Prostate gland (tissue), 2 donors: ENCODE measurements around the gene GRXCR1. TPM values are rescaled to one million over a fixed set of nuclear protein-coding genes. Genes with fewer than 3 reads are reported as not detected.

Source experiments
- DNase-seq: peaks from one replicate; pipeline ENCODE4 v3.0.0-alpha.2; 2019; ENCODE audit warnings: low spot score
- H3K27ac ChIP-seq, 2 donors: fragments of 200-600 bp; sonication (generic); 2 replicates each; pipeline ENCODE4 v1.5.1; 2017 to 2019
- H3K27me3 ChIP-seq: fragments of 200-600 bp; sonication (generic); replicated peaks from 2 replicates; pipeline ENCODE4 v1.5.1; 2019; ENCODE audit not compliant: insufficient read depth
- H3K36me3 ChIP-seq, 2 donors: fragments of 200-600 bp; sonication (generic); 1 replicate in 1 of 2; 2 replicates in 1 of 2; pipeline versions ENCODE4 v1.5.1 to v1.8.1; 2017 to 2019
- H3K4me1 ChIP-seq: fragments of 200-600 bp; sonication (generic); replicated peaks from 2 replicates; pipeline ENCODE4 v1.5.1; 2019
- H3K4me3 ChIP-seq, 2 donors: fragments of 200-600 bp; sonication (generic); 2 replicates each; pipeline ENCODE4 v1.5.1; 2017 to 2019
- H3K9me3 ChIP-seq: fragments of 200-600 bp; sonication (generic); 2 replicates; pipeline ENCODE4 v1.5.1; 2017
- CTCF ChIP-seq, 4 experiments: fragments of 200-600 bp in 2 of 4; fragments of 450-650 bp in 2 of 4; sonication (generic) in 2 of 4; IDR thresholded peaks; 1 replicate in 3 of 4; 2 replicates in 1 of 4; pipeline ENCODE4 v1.5.1; 2016 to 2019; ENCODE audit warnings: antibody characterized with exemption in 4 of 4, mild to moderate bottlenecking in 2 of 4, moderate library complexity in 2 of 4
- POLR2A ChIP-seq: fragments of 450-650 bp; IDR thresholded peaks from one replicate; pipeline ENCODE4 v1.6.1; 2016; ENCODE audit warnings: antibody characterized with exemption, mild to moderate bottlenecking
- POLR2AphosphoS5 ChIP-seq: sonication (generic); formaldehyde crosslinking; IDR thresholded peaks from one replicate; pipeline ENCODE4 v1.6.1; 2017; ENCODE audit warnings: antibody characterized with exemption
- WGBS: methylation state at CpG from one replicate; pipeline ENCODE4 v1.1.5; 2018; 5-methylcytosine and 5-hydroxymethylcytosine counted together
- intact Hi-C: fragments of 100-400 bp; cut with DNase I; formaldehyde crosslinking; loops from one replicate; pipeline ENCODE4 v1.14.2; 2022
- total RNA-seq, 2 donors: library from RNA; depleted of rRNA; stranded (reverse); fragments of >200 nt; gene quantifications; one replicate each; pipeline ENCODE4 v1.1.0, GENCODE V29; 2016

Gene GRXCR1
- total RNA-seq, 2 donors from 2014 or later: not detected

- H3K27me3 ChIP-seq: no peaks in the 10 kb centered on the region
- H3K36me3 ChIP-seq: no peaks in the 10 kb centered on the region
- intact Hi-C loops: no loop called here
- TF ChIP-seq POLR2AphosphoS5 (no peak), CTCF (IDR thresholded peaks at IDR 0.05) (no peak), POLR2A (no peak)
- H3K27ac ChIP-seq: no peak overlapping the region
- no peaks in the 10 kb centered on the region for H3K9me3 ChIP-seq
- DNase-seq: no peak
- H3K4me1 ChIP-seq: no peaks in the 10 kb centered on the region
- no peak overlapping the region for H3K4me3 ChIP-seq
These were observed 30.9 kb downstream of the GRXCR1 start for GRCh38 chr4:42923431-42923830.

- 78% methylated on average over 3 of the region's 3 CpGs for WGBS
- no peak overlapping the region for H3K4me3 ChIP-seq
- H3K36me3 ChIP-seq: no peaks in the 10 kb centered on the region
- no peak overlapping the region for H3K27ac ChIP-seq
- TF ChIP-seq POLR2AphosphoS5: no peak
- TF ChIP-seq POLR2A: no peak
- no peak for TF ChIP-seq CTCF (IDR thresholded peaks at IDR 0.05)
- intact Hi-C loops: no loop called here
- no peaks in the 10 kb centered on the region for H3K9me3 ChIP-seq
- H3K27me3 ChIP-seq: no peaks in the 10 kb centered on the region
- H3K4me1 ChIP-seq: no peaks in the 10 kb centered on the region
- DNase-seq: no peak
These were observed 33.4 kb downstream of the GRXCR1 start for GRCh38 chr4:42925921-42926320.

GRCh38 chr4:42927946-42928345 is 35.4 kb downstream of the GRXCR1 start:
- Histone ChIP-seq H3K36me3 (no peaks in the 10 kb centered on the region), H3K27me3 (no peaks in the 10 kb centered on the region), H3K4me3 (no peak overlapping the region), H3K4me1 (no peaks in the 10 kb centered on the region), H3K9me3 (no peaks in the 10 kb centered on the region), H3K27ac (no peak overlapping the region)
- no peak for TF ChIP-seq CTCF (IDR thresholded peaks at IDR 0.05)
- TF ChIP-seq POLR2AphosphoS5: no peak
- no peak for TF ChIP-seq POLR2A
- intact Hi-C loops: no loop called here
- DNase-seq: no peak
- WGBS: 64% methylated on average over 3 of the region's 3 CpGs

- DNase-seq: no peak
- Histone ChIP-seq H3K27me3 (no peaks in the 10 kb centered on the region), H3K9me3 (no peaks in the 10 kb centered on the region), H3K4me1 (no peaks in the 10 kb centered on the region), H3K27ac (no peak overlapping the region), H3K36me3 (no peaks in the 10 kb centered on the region), H3K4me3 (no peak overlapping the region)
- no peak for TF ChIP-seq POLR2A
- intact Hi-C loops: no loop called here
These were observed 36.1 kb downstream of the GRXCR1 start for GRCh38 chr4:42928582-42928981.

- WGBS: 70% methylated on average over 1 of the region's 1 CpG
- no peaks in the 10 kb centered on the region for H3K27me3 ChIP-seq
- TF ChIP-seq POLR2AphosphoS5: no peak
- TF ChIP-seq POLR2A: no peak
- TF ChIP-seq CTCF (IDR thresholded peaks at IDR 0.05): no peak
- H3K4me3 ChIP-seq: no peak overlapping the region
- no peak overlapping the region for H3K27ac ChIP-seq
- no peaks in the 10 kb centered on the region for H3K36me3 ChIP-seq
- no peaks in the 10 kb centered on the region for H3K4me1 ChIP-seq
- no peak for DNase-seq
- intact Hi-C loops: no loop called here
- H3K9me3 ChIP-seq: no peaks in the 10 kb centered on the region
These were observed 49.7 kb downstream of the GRXCR1 start for GRCh38 chr4:42942216-42942615.

GRCh38 chr4:42945874-42946273 is 53.4 kb downstream of the GRXCR1 start:
- H3K27me3 ChIP-seq: no peaks in the 10 kb centered on the region
- intact Hi-C loops: no loop called here
- 31% methylated on average over 2 of the region's 2 CpGs for WGBS
- no peak overlapping the region for H3K4me3 ChIP-seq
- H3K27ac ChIP-seq: no peak overlapping the region
- no peak for DNase-seq
- TF ChIP-seq POLR2AphosphoS5: no peak
- TF ChIP-seq CTCF (IDR thresholded peaks at IDR 0.05): no peak
- TF ChIP-seq POLR2A: no peak
- no peaks in the 10 kb centered on the region for H3K4me1 ChIP-seq
- H3K36me3 ChIP-seq: no peaks in the 10 kb centered on the region
- H3K9me3 ChIP-seq: no peaks in the 10 kb centered on the region
